Ishikawa (cell line): ENCODE results near the gene NDUFAB1.

Source experiments
- CEBPB ChIP-seq: IDR thresholded peaks from 2 replicates; pipeline ENCODE4 v1.6.1; 2012
- CREB1 ChIP-seq: IDR thresholded peaks from 2 replicates; pipeline ENCODE4 v1.6.1; 2012; ENCODE audit warnings: low read depth
- EGR1 ChIP-seq: IDR thresholded peaks from 2 replicates; pipeline ENCODE4 v1.6.1; 2012
- EP300 ChIP-seq: IDR thresholded peaks from 2 replicates; pipeline ENCODE4 v1.6.1; 2012; ENCODE audit warnings: borderline replicate concordance
- FOXM1 ChIP-seq: IDR thresholded peaks from 2 replicates; pipeline ENCODE4 v1.6.1; 2012; ENCODE audit warnings: low read depth, borderline replicate concordance
- MAX ChIP-seq: IDR thresholded peaks from 2 replicates; pipeline ENCODE4 v1.6.1; 2012
- NFIC ChIP-seq: IDR thresholded peaks from 2 replicates; pipeline ENCODE4 v1.6.1; 2012
- RAD21 ChIP-seq: IDR thresholded peaks from 2 replicates; pipeline ENCODE4 v1.6.1; 2012; ENCODE audit warnings: low read depth
- TAF1 ChIP-seq: IDR thresholded peaks from 2 replicates; pipeline ENCODE4 v1.6.1; 2012; ENCODE audit warnings: low read depth, mild to moderate bottlenecking
- TCF12 ChIP-seq: IDR thresholded peaks from 2 replicates; pipeline ENCODE4 v1.6.1; 2012; ENCODE audit warnings: low read depth
- TEAD4 ChIP-seq: IDR thresholded peaks from 2 replicates; pipeline ENCODE4 v1.6.1; 2012
- YY1 ChIP-seq: IDR thresholded peaks from 2 replicates; pipeline ENCODE4 v1.6.1; 2012; ENCODE audit warnings: low read depth
- ZBTB7A ChIP-seq: IDR thresholded peaks from 2 replicates; pipeline ENCODE4 v1.6.1; 2012; ENCODE audit warnings: low read depth
- TF ChIP-seq, protein P1 (sequence below): IDR thresholded peaks from 2 replicates; pipeline ENCODE4 v1.6.1; 2012
- TF ChIP-seq, protein P2 (sequence below): IDR thresholded peaks from 2 replicates; pipeline ENCODE4 v1.6.1; 2012; ENCODE audit warnings: low read depth, mild to moderate bottlenecking

NDUFAB1 gene

GRCh38 chr16:23556881-23557778 lies 39.0 kb downstream of the NDUFAB1 start, which contains the start of the genes EARS2 and UBFD1:
TSS of gene EARS2 (minus strand) at chr16:23557350. CDS start at chr16:23557343, 7 bp downstream.
TSS of gene UBFD1 (plus strand) at chr16:23557727. CDS start at chr16:23557743, 16 bp downstream.
- TF ChIP-seq MAX (peak; percentile 98), TCF12 (no peak; the same call in 1 of the 2 replicates), EP300 (peak; percentile 31; the same call in 1 of the 2 replicates), YY1 (peak; percentile 91), RAD21 (peak; percentile 30; the same call in 1 of the 2 replicates), EGR1 (peak; percentile 58; the same call in 1 of the 2 replicates), CREB1 (peak; percentile 72), CEBPB (no peak), TAF1 (peak; percentile 79)
- TF ChIP-seq, protein P1, sequence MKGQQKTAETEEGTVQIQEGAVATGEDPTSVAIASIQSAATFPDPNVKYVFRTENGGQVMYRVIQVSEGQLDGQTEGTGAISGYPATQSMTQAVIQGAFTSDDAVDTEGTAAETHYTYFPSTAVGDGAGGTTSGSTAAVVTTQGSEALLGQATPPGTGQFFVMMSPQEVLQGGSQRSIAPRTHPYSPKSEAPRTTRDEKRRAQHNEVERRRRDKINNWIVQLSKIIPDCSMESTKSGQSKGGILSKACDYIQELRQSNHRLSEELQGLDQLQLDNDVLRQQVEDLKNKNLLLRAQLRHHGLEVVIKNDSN, result peak; percentile 94

DNA sequence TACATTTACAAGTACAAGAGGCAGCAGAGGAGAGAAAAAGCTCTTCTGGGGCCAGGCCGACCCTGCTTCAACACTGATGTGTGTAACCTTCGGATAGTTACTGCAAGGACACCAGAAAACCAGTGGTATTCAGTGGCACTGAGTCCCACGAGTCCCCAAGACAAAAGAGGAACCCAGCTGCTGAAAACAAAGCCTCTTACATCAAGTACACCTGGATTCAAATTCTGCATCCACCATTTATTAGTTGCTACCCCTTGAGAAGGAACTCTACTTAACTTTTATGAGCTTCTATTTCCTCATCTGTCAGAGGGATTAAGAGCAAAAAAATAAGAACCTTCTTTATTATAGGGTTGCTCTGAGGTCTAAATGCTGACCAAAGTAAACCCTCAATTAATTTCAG lies 41.6 kb downstream of the NDUFAB1 start:
- no peak for TF ChIP-seq CREB1
- no peak for TF ChIP-seq EGR1
- TF ChIP-seq NFIC, result no peak
- TF ChIP-seq ZBTB7A, result no peak
- TF ChIP-seq YY1, result no peak
- no peak for TF ChIP-seq TEAD4

- TF ChIP-seq EP300 (no peak), FOXM1 (no peak), TAF1 (no peak), CREB1 (no peak), YY1 (no peak), CEBPB (no peak), MAX (no peak), RAD21 (no peak), ZBTB7A (no peak), TCF12 (no peak), EGR1 (no peak), TEAD4 (no peak), NFIC (no peak)
- TF ChIP-seq, protein P1, result no peak
- TF ChIP-seq, protein P2, sequence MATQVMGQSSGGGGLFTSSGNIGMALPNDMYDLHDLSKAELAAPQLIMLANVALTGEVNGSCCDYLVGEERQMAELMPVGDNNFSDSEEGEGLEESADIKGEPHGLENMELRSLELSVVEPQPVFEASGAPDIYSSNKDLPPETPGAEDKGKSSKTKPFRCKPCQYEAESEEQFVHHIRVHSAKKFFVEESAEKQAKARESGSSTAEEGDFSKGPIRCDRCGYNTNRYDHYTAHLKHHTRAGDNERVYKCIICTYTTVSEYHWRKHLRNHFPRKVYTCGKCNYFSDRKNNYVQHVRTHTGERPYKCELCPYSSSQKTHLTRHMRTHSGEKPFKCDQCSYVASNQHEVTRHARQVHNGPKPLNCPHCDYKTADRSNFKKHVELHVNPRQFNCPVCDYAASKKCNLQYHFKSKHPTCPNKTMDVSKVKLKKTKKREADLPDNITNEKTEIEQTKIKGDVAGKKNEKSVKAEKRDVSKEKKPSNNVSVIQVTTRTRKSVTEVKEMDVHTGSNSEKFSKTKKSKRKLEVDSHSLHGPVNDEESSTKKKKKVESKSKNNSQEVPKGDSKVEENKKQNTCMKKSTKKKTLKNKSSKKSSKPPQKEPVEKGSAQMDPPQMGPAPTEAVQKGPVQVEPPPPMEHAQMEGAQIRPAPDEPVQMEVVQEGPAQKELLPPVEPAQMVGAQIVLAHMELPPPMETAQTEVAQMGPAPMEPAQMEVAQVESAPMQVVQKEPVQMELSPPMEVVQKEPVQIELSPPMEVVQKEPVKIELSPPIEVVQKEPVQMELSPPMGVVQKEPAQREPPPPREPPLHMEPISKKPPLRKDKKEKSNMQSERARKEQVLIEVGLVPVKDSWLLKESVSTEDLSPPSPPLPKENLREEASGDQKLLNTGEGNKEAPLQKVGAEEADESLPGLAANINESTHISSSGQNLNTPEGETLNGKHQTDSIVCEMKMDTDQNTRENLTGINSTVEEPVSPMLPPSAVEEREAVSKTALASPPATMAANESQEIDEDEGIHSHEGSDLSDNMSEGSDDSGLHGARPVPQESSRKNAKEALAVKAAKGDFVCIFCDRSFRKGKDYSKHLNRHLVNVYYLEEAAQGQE, result no peak
Observed at GRCh38 chr16:23552161-23552560, 44.0 kb downstream of the NDUFAB1 start.

- no peak for TF ChIP-seq ZBTB7A
- no peak for TF ChIP-seq TEAD4
- TF ChIP-seq, protein P1, result no peak
Observed at GRCh38 chr16:23549938-23550337, 46.2 kb downstream of the NDUFAB1 start.

- TF ChIP-seq, protein P1, result no peak
- no peak for TF ChIP-seq EGR1
- no peak for TF ChIP-seq CEBPB
- TF ChIP-seq, protein P2, result no peak
- TF ChIP-seq RAD21, result no peak
- no peak for TF ChIP-seq TEAD4
- no peak for TF ChIP-seq TAF1
Observed at GRCh38 chr16:23544436-23544835, 51.7 kb downstream of the NDUFAB1 start.
